ENCODE measurements around the gene TEKTIP1. TPM values are rescaled to one million over a fixed set of nuclear protein-coding genes. Genes with fewer than 3 reads are reported as not detected.

TEKTIP1 gene
- total and polyA plus RNA-seq, 9 of the 15 experiments (the other 6 are each of a cell fraction or from before 2014, with no cell fraction given): 0.66 TPM; not detected in 8

- TF ChIP-seq REST (IDR thresholded peaks at IDR 0.05; ENCODE audit: borderline replicate concordance) (peak; percentile 62), REST (CRISPR knock-in tag; IDR thresholded peaks at IDR 0.05; ENCODE audit: low read depth) (no peak; the same call in 1 of the 2 replicates), HDGF (IDR thresholded peaks at IDR 0.05) (peak; percentile 95), ETS2 (tag; IDR thresholded peaks at IDR 0.05; ENCODE audit: borderline replicate concordance, poor library complexity, severe bottlenecking) (no peak), PHTF2 (CRISPR knock-in tag; IDR thresholded peaks at IDR 0.05) (no peak), FOXJ3 (CRISPR knock-in tag; IDR thresholded peaks at IDR 0.05) (no peak), SNIP1 (IDR thresholded peaks at IDR 0.05; ENCODE audit: low read depth) (no peak), RBM34 (IDR thresholded peaks at IDR 0.05; ENCODE audit: borderline replicate concordance, insufficient read depth, low read length) (no peak), SLC30A9 (CRISPR knock-in tag; IDR thresholded peaks at IDR 0.05) (no peak), NRF1 (conservative IDR thresholded peaks at IDR 0.05 in 1 of 2, IDR thresholded peaks at IDR 0.05 in 1 of 2) (peak; percentile 59 to 69; a peak in 3 of 4 replicates), ZBTB9 (CRISPR knock-in tag; IDR thresholded peaks at IDR 0.05) (peak; percentile 98), ZNF143 (CRISPR knock-in tag; IDR thresholded peaks at IDR 0.05) (peak; percentile 53; the same call in 1 of the 2 replicates), KLF13 (tag; IDR thresholded peaks at IDR 0.05; ENCODE audit: borderline replicate concordance, low read depth) (no peak), PHF8 (IDR thresholded peaks at IDR 0.05; ENCODE audit: borderline replicate concordance, low read length) (peak; percentile 28; the same call in 1 of the 2 replicates), ATF4 (CRISPR knock-in tag; IDR thresholded peaks at IDR 0.05) (no peak), ESRRB (CRISPR knock-in tag; IDR thresholded peaks at IDR 0.05; ENCODE audit: borderline replicate concordance) (no peak)
Measured at GRCh38 chr19:3520166-3521103, 18.5 kb upstream of the TEKTIP1 start (continued).

Measured in K562 (cell line).